ENCODE measurements around the gene FAM32A.

Gene FAM32A

DNA sequence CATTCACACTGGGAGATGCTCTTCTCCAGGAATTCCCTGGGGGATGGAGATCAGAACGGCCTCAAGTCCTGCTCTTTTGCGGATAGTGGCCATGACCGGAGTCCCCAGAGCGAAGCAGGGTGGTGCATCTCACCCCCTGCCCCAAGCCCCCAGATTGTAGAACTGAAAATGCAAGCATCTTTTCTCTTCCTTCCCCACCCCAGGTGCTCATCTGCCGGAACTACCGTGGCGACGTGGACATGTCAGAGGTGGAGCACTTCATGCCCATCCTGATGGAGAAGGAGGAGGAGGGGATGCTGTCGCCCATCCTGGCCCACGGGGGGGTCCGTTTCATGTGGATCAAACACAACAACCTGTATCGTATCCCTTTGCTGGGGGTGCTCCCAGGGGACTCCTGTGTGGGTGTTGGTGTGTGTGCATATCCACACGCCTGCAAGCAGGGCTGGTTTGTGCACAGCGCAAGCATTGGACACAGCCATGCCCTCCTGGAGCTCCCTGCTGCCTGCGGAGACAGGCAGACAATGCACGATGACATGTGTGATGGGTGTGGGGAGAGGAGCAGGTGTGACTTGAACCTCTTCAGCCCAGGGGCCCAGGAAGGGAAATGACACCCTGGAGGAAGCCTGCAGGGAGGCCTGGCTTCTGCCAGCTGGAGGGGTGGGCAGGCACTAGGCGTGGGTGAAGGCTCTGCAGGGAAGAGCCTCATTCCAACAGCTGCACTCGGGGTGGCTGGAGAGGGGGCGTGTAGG lies 18.2 kb downstream of the FAM32A start:
- no peak for DNase-seq

GRCh38 chr19:16204005-16204294 lies 18.7 kb downstream of the FAM32A start:
- DNase-seq: no peak

DNA sequence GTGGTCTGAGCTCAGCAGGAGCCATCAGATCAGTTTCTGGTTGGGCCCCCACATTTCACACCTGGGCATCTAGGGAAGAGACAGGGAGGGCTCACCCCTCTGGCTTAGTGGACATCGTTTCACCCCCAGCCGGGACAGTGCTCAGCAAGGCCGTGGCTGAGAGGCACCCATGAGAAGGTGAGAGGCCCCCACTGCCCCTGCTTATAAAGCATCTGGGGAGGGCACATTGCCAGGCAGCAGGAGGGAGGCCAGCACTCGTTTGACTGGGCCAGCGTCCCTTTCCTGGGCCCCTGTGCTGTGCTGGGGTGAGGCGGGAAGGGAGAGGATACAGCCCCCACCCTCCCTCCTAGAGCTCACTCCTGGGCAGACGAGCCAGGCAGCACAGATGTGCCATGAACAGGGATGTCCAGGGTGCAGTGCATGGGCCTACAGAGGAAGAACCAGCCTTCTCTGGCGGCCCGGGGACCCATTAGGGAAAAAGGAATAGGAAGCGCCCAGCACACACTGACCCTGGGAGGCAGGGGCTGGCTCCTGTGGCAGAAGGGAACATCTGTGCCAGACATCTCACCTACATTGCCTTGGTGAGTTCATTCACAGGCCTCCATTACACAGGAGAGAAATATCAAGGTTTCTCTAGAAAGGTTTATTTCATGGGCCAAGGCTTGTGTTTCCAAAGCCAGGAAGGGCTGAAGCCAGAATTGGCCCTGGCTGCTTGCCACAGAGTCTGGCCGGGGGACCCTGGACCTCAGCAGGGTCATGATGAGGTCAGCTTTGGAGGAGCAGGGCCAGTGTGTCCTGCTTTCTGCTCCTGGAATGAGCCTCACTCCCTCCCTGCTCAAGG lies 20.2 kb downstream of the FAM32A start:
- no peak for DNase-seq

DNA sequence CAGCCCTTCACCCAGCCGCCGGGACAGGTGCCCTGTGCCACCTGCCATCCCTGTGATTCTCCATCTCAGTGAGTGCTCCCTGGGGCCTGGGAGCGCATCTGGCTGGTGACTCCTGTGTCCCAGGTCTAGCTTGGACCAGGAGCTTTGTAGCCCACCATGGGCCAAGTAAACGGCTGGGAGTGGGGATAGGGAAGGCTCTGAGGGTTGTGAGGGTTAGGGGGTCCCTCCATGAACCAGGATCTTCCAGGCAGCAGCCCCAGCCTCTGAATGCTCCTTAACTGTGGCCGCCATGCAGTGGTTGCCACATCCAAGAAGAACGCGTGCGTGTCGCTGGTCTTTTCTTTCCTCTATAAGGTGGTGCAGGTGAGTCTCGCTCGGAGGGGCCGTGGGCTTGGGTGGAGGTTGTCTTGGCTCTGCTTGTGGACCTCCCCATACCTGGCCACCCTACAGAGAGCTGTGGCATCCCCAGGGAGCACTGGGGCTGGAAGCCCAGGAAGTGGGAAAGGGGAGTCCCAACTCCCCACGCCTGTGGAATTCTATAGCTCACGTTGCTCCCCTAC lies 20.9 kb downstream of the FAM32A start:
- no peak for DNase-seq

DNA sequence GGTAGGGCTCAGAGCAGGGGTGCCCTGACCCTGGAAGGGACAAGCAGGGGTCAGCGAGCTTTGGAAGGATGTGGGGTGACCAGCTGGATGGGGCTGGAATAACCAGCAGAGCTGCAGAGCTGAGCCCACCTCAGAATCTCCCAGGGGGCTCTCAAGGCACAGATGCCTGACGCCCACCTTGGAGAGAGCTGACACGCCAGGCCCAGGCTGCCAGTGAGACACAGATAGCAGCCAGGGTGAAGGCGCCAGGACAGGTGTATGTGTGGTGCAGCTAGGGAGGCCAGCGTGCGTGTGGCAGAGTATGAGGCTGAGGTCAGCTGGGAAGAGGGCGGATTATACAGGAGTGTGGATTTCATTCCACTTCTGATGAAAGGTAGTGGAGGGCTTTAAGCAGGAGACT lies 21.4 kb downstream of the FAM32A start:
- no peak for DNase-seq

DNA sequence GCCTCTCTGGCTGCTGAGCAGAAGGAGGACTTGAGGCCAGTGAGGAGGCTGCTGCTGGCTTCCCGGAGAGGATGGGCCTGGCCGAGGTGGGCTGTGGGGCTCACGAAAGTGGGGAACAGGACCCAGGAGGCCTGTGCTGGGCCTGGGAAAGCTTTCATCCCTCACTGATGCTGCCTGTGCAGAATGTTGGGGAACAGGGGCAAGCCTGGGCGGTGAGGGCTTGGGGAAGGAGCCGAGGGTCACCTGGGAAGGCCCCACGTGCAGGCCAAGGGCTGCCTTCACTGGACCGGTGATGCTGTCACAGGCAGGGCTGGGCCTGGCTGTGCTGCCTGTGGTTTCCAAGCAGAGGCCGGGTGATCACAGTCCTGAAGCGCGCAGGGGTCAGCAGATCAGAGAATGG lies 21.9 kb downstream of the FAM32A start:
- DNase-seq: no peak

DNA sequence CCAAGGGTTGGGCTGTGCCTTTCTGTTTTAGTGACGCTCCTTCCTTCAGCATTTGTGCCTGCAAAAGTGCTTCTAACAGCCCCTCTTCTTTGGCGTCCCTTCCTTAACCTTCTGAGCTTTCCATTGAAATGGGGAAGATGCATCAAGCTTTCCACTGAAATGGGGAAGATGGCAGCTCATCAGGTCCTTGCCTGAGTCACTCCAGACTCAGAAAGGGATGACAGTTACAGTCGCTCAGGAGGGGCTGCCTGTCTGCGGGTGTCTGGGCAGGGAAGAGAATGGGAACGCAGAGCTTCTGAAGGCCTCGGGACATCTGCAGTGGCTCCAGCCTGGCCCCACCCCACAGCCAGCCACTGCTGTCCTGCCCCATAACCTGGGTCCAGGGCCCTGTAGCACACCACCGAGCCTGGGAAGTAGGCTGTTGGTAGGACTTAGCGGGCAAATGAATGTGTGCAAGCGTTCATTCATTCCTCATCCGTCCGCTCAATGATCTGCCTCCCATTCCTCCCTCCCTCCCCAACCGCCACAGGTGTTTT lies 22.3 kb downstream of the FAM32A start:
- no peak for DNase-seq

- no peak for DNase-seq
Measured at GRCh38 chr19:16208064-16208759, 23.0 kb downstream of the FAM32A start.

- DNase-seq: no peak
Measured at GRCh38 chr19:16208847-16209665, 23.8 kb downstream of the FAM32A start.

DNA sequence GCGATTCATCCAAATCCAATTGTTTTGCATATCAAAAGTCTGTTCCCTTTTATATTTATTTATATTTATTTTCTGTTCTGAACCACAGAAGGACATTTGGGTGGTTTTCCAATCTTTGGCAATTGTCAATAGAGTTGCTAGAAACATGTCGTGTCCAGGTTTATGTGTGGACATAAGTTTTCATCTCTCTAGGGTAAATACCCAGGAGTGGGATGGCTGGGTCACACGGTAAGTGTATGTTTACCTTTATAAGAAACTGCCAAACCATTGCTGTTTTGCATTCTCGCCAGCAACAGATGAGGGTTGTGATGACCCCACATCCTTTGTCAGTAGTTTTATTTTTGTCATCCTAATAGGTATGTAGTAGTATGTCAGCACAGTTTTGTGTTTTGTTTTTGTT lies 25.0 kb downstream of the FAM32A start:
- DNase-seq: no peak

GRCh38 chr19:16213076-16213475 lies 27.9 kb downstream of the FAM32A start:
- no peak for DNase-seq

DNA sequence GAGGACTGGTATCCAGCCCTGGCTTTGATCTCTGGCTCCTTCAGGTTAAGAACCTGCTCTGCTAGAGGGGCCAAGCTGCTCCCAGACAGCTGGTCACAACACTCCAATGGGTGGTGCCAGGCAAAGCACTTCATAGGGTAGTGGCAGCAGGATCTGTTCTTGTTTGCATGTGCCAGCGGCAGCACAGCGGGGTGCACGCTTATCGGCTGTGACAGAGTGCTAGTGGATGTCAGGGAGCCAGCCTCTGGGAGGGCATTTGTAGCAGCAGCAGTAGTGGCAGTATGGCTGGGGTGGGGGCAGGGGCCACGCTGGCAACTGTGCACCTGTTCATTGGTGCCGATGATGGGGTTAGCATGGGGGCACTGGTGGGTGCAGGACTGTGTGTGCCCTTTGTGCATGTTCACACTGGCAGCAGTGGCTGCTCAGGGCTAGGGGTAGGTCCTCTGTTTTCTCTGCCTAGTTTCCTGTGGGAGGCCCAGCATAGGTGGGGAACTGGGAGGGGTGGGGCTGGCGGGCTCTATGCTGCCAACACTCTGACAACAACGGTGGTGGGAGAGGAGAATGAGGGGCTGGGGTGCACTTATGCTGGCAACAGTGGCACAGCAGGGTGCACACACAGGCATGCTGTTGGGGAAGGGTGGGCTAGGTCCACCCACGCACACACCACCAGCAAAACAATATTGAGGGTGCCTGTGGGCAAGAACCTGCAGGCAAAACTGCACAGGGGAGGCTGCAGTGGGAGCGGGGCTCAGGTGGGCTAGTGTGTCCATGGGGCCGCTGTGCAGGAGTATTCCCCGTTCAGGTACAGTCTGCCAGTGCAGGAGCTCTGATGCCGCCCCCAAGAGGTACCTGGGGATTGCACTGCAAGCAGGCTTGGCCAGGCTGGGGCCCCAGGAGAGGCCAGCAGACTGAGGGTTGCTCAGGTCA lies 31.8 kb downstream of the FAM32A start:
- no peak for DNase-seq

DNA sequence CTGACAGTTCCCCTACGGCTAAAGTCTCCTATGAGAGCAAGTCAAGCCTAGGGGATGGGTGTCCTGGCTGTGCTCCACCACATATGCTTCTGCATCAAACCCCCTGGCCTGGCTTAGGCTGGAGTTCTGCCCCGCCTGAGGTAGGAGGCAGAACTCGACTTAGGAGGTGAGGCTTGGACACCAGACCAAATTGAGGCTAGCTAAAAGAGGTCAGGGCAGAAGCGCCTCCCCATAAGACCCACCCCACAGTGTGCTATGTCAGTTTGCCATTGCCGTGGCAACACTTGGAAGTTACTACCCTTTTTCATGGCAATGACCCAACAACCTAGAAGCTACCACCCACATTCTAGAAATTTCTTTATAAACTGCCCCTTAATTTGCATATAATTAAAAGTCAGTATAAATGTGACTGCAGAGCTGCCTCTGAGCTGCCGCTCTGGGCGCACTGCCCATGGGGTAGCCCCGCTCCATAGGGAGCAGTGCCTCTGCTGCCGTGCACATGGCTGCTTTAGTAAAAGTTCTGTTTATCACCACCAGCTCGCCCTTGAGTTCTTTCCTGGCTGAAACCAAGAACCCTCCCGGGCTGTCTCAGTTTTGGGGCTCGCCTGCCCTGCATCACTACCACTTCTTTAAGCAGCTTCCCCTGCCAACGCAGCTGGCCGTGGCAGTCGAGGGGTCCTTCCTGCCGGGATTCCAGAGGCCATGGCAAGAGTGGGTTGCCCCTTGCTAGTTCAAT lies 32.7 kb downstream of the FAM32A start:
- no peak for DNase-seq

- DNase-seq: no peak
Measured at GRCh38 chr19:16218851-16219250, 33.6 kb downstream of the FAM32A start.

- no peak for DNase-seq
Measured at GRCh38 chr19:16222806-16223205, 37.6 kb downstream of the FAM32A start.

DNA sequence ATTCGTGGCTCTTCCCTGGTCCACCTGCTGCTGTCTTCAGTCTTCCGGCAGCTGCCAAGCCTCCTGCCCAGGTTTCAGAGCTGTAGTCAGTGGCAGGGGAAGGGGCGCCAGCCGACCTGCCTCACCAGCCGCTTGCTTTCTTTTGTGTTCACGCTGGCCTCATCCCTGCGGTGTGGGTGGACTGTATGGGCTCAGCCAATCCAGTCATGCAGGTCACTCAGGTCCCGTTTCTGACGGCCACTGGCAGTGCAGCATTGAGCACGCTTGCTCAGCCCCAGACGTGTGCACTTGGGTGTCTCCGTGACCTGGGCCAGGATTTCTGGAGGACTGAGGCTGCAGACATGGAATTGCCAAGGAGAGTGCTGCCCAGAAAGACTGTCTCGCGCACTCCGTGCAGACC lies 38.5 kb downstream of the FAM32A start:
- no peak for DNase-seq

- DNase-seq: no peak
Measured at GRCh38 chr19:16224293-16225045, 39.3 kb downstream of the FAM32A start.

GRCh38 chr19:16225279-16226183 lies 40.3 kb downstream of the FAM32A start:
- no peak for DNase-seq

- DNase-seq: no peak
Measured at GRCh38 chr19:16226184-16226591, 41.0 kb downstream of the FAM32A start.
